Measurements from ENCODE around the gene NFIC. TPM values are rescaled to one million over a fixed set of nuclear protein-coding genes. Genes with fewer than 3 reads are reported as not detected.

Gene NFIC
- total RNA-seq, 1 experiment from 2014 or later = 75.6 TPM

DNA sequence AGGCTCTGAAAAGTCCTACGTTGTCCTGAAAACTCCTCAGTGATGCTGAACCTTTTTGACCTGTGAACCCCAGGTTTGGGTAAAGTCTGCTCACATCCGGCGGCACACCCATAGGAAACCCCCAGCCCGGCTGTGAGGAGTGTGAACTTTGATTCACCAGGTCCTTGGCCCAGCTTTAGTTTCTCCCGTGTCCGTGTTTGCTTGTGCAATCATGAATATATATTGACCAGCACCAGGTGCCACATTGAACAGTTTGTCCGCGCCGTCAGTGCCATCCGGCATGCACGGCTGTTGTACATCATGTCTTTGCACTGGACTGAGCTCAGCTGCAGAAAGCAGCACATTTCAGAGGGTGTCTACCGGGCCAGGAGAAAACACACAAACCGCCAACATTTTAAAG lies 45.3 kb downstream of the NFIC start:
- no TSS peak for BruUV-seq (replicated peaks)
- Histone ChIP-seq H4K20me1 (ENCODE audit: insufficient read depth) (peaks cover under 1% of the 10 kb centered on the region), H3K9me2 (ENCODE audit: insufficient read depth) (no peaks in the 10 kb centered on the region), H3K36me3 (ENCODE audit: low read depth) (no peaks in the 10 kb centered on the region), H3K27me3 (ENCODE audit: insufficient read depth, low read depth) (no peaks in the 10 kb centered on the region), H3K4me2 (no peak overlapping the region), H3F3A (ENCODE audit: insufficient read depth, low read depth) (no peaks in the 10 kb centered on the region), H3K79me2 (ENCODE audit: low read depth) (no peaks in the 10 kb centered on the region), H3K9me3 (ENCODE audit: insufficient read depth, low read depth) (no peaks in the 10 kb centered on the region), H3K4me1 (replicated peaks; ENCODE audit: insufficient read depth) (no peaks in the 10 kb centered on the region), H3K27ac (no peak overlapping the region), H2AFZ (no peak overlapping the region), H3K4me3 (no peak overlapping the region)
- no peak for DNase-seq
- TF ChIP-seq EZH2 (IDR thresholded peaks at IDR 0.05; ENCODE audit: low read depth) (no peak), CTCF (conservative IDR thresholded peaks at IDR 0.05) (no peak)
- ChIA-PET POLR2A (ENCODE audit: unreplicated experiment) (no interaction called here), CTCF (no interaction called here)
- intact Hi-C loops (cut with micrococcal nuclease; ENCODE audit: unreplicated experiment) = no loop called here

DNA sequence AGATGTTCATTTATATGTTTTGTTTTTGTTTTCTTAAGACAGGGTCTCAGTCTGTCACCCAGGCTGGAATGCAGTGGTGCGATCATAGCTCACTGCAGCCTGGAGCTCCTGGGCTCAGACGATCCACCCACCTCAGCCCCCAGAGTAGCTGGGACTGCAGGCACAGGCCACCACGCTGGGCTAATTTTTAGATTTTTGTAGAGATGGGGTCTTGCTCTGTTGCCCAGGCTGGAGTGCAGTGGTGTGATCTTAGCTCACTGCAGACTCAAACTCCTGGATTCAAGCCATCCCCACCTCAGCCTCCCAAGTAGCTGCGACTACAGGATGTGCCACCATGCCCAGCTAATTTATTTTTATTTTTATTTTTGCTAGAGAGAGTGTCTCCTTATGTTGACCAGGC lies 45.7 kb downstream of the NFIC start:
- no TSS peak for BruUV-seq (replicated peaks)
- POLR2A ChIA-PET (ENCODE audit: unreplicated experiment) = interaction anchor here (0.6 kb wide), 1 partner anchor 15 kb away, joined by 3 read pairs; no protein-coding TSS in a partner anchor
- H3K4me2 ChIP-seq = no peak overlapping the region

GRCh38 chr19:3413796-3414327 lies 47.5 kb downstream of the NFIC start:
- H3K79me2 ChIP-seq (ENCODE audit: low read depth) = no peaks in the 10 kb centered on the region
- TF ChIP-seq EZH2 (IDR thresholded peaks at IDR 0.05; ENCODE audit: low read depth) (no peak), CTCF (conservative IDR thresholded peaks at IDR 0.05) (no peak)

More for the DNA sequence above, 45.7 kb downstream of the NFIC start:
- no peaks in the 10 kb centered on the region for H3K9me3 ChIP-seq (ENCODE audit: insufficient read depth, low read depth)
- H3K27ac ChIP-seq = no peak overlapping the region
- DNase-seq = no peak
- H3K27me3 ChIP-seq (ENCODE audit: insufficient read depth, low read depth) = no peaks in the 10 kb centered on the region
- H3K4me1 ChIP-seq (replicated peaks; ENCODE audit: insufficient read depth) = no peaks in the 10 kb centered on the region
- H2AFZ ChIP-seq = no peak overlapping the region
- no peak for TF ChIP-seq EZH2 (IDR thresholded peaks at IDR 0.05; ENCODE audit: low read depth)
- TF ChIP-seq CTCF (conservative IDR thresholded peaks at IDR 0.05) = no peak
- no peaks in the 10 kb centered on the region; the same call in 1 of the 2 replicates for H4K20me1 ChIP-seq (ENCODE audit: insufficient read depth)
- CTCF ChIA-PET = no interaction called here
- no peaks in the 10 kb centered on the region for H3K9me2 ChIP-seq (ENCODE audit: insufficient read depth)
- intact Hi-C loops (cut with micrococcal nuclease; ENCODE audit: unreplicated experiment) = no loop called here
- H3K79me2 ChIP-seq (ENCODE audit: low read depth) = no peaks in the 10 kb centered on the region
- H3F3A ChIP-seq (ENCODE audit: insufficient read depth, low read depth) = no peaks in the 10 kb centered on the region
- H3K36me3 ChIP-seq (ENCODE audit: low read depth) = no peaks in the 10 kb centered on the region
- no peak overlapping the region for H3K4me3 ChIP-seq

More at GRCh38 chr19:3413796-3414327, 47.5 kb downstream of the NFIC start:
- Histone ChIP-seq H3K4me3 (no peak overlapping the region), H3K36me3 (ENCODE audit: low read depth) (no peaks in the 10 kb centered on the region), H3K27ac (no peak overlapping the region), H3K4me1 (replicated peaks; ENCODE audit: insufficient read depth) (no peaks in the 10 kb centered on the region), H3K9me3 (ENCODE audit: insufficient read depth, low read depth) (no peaks in the 10 kb centered on the region), H3K4me2 (no peak overlapping the region), H3K9me2 (ENCODE audit: insufficient read depth) (no peaks in the 10 kb centered on the region), H2AFZ (no peak overlapping the region), H3F3A (ENCODE audit: insufficient read depth, low read depth) (no peaks in the 10 kb centered on the region), H4K20me1 (ENCODE audit: insufficient read depth) (no peaks in the 10 kb centered on the region; the same call in 1 of the 2 replicates), H3K27me3 (ENCODE audit: insufficient read depth, low read depth) (no peaks in the 10 kb centered on the region)
- BruUV-seq (replicated peaks) = no TSS peak
- ChIA-PET CTCF (no interaction called here), POLR2A (ENCODE audit: unreplicated experiment) (no interaction called here)
- intact Hi-C loops (cut with micrococcal nuclease; ENCODE audit: unreplicated experiment) = no loop called here
- DNase-seq = no peak
